CD4-positive, alpha-beta memory T cell (primary cell): ENCODE results near the gene TTLL6. TPM values are rescaled to one million over a fixed set of nuclear protein-coding genes. Genes with fewer than 3 reads are reported as not detected.

ENCODE experiments used
- CTCF ChIA-PET: fragments of 350-600 bp; sonication (Branson Sonifier 250); formaldehyde crosslinking; loops from one replicate; lab custom pipeline; 2021; ENCODE audit warnings: inconsistent platforms; ENCODE audit not compliant: partially characterized antibody; lab: Charles Lee
- POLR2A ChIA-PET: fragments of 350-600 bp; sonication (Branson Sonifier 250); formaldehyde crosslinking; loops from one replicate; lab custom pipeline; 2021; ENCODE audit not compliant: partially characterized antibody; lab: Charles Lee
- DNase-seq, 5 donors: peaks; one replicate each; pipeline versions ENCODE4 v3.0.0 to v3.0.0-alpha.2; 2020 to 2022; ENCODE audit warnings: mixed read lengths in 1 of 5
- H3K27ac ChIP-seq: one replicate; pipeline ENCODE4 v1.7.0; 2013; ENCODE audit warnings: low read depth, low read length
- H3K27me3 ChIP-seq: 2 replicates; pipeline ENCODE4 v1.7.0; 2013; ENCODE audit warnings: mild to moderate bottlenecking, low read length, moderate library complexity; ENCODE audit not compliant: insufficient read depth
- H3K36me3 ChIP-seq: 2 replicates; pipeline ENCODE4 v1.7.0; 2013; ENCODE audit warnings: mild to moderate bottlenecking, low read length, moderate library complexity; ENCODE audit not compliant: insufficient read depth
- H3K4me1 ChIP-seq: 2 replicates; pipeline ENCODE4 v1.7.0; 2013; ENCODE audit warnings: mild to moderate bottlenecking, low read length, moderate library complexity; ENCODE audit not compliant: insufficient read depth
- H3K4me3 ChIP-seq, 2 donors: one replicate each; pipeline ENCODE4 v1.7.0; 2013; ENCODE audit warnings: low read length in 2 of 2, mild to moderate bottlenecking in 1 of 2
- H3K9me3 ChIP-seq, 2 donors: one replicate each; pipeline ENCODE4 v1.7.0; 2013; ENCODE audit warnings: low read length in 2 of 2, control low read depth in 1 of 2; ENCODE audit not compliant: control insufficient read depth in 1 of 2
- H3K27ac Mint-ChIP-seq, 7 donors: one replicate each; pipeline ENCODE4 v1.8.0; 2020 to 2021; ENCODE audit warnings: mixed read lengths in 7 of 7, mild to moderate bottlenecking in 6 of 7, inconsistent platforms in 3 of 7, moderate library complexity in 3 of 7
- H3K27me3 Mint-ChIP-seq, 2 donors: one replicate each; pipeline ENCODE4 v1.8.0; 2020 to 2021; ENCODE audit warnings: mixed read lengths in 2 of 2
- H3K36me3 Mint-ChIP-seq, 2 donors: one replicate each; pipeline ENCODE4 v1.8.0; 2020 to 2021; ENCODE audit warnings: mixed read lengths in 2 of 2, inconsistent platforms in 1 of 2, mild to moderate bottlenecking in 1 of 2
- H3K4me1 Mint-ChIP-seq, 4 donors: one replicate each; pipeline ENCODE4 v1.8.0; 2020 to 2021; ENCODE audit warnings: mixed read lengths in 4 of 4, mild to moderate bottlenecking in 1 of 4
- H3K4me3 Mint-ChIP-seq, 8 donors: one replicate each; pipeline ENCODE4 v1.8.0; 2020 to 2021; ENCODE audit warnings: mixed read lengths in 8 of 8, mild to moderate bottlenecking in 7 of 8, moderate library complexity in 6 of 8, inconsistent platforms in 3 of 8
- H3K9me3 Mint-ChIP-seq, 8 donors: one replicate each; pipeline ENCODE4 v1.8.0; 2020 to 2021; ENCODE audit warnings: mixed read lengths in 8 of 8, mild to moderate bottlenecking in 5 of 8, inconsistent platforms in 3 of 8, moderate library complexity in 1 of 8
- intact Hi-C: fragments of 100-400 bp; cut with micrococcal nuclease; formaldehyde crosslinking; loops from one replicate; pipeline ENCODE4 v1.15.1; 2023
- polyA plus RNA-seq, 2 donors: library from polyadenylated mRNA; unstranded; fragments of 300-500 nt; fragmentation: Illumina TruSeq; gene quantifications; one replicate each; pipeline ENCODE4 v1.2.3, GENCODE V29; 2021
- total RNA-seq, 2 experiments: library from RNA; stranded (reverse); gene quantifications; one replicate each; pipeline ENCODE4 v1.2.3, GENCODE V29; 2021

Gene TTLL6
- total and polyA plus RNA-seq, 4 experiments from 2014 or later, result not detected

DNA sequence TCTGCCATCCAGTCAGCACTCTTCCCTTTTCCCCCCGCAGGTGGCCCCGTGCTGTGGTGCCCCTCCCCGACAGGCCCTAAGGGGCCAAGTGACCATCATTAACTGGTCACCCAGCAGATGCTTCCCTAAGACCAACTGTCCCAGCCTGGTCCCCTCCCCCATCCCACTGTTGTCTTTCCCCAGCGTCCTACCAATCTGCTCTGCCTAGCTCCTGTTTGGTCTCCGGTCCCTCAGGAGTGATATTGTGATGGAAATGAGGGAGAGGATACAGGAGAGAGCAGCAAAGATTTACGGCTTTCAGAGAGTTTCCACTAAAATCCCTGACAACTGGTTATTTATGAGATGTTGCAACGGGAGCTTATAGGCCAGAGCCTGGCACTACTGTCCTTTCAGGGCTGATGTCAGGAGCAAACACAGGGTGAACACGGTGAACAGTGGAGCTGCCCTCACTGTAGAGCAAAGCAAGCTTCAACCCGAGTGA lies 1.4 kb upstream of the TTLL6 start:
- Histone ChIP-seq H3K9me3 (no peaks in the 10 kb centered on the region), H3K36me3 (no peaks in the 10 kb centered on the region), H3K27me3 (peaks cover 4% of the 10 kb centered on the region), H3K4me3 (no peak overlapping the region), H3K4me1 (peaks cover 20% of the 10 kb centered on the region), H3K27ac (no peak overlapping the region)
- Mint-ChIP-seq H3K27ac (peak overlapping the region in 1 of 7 donors; percentile 30), H3K4me1 (peaks cover 8 to 24% (median 18%) of the 10 kb centered on the region in 4 donors), H3K9me3 (no peaks in the 10 kb centered on the region), H3K4me3 (peak overlapping the region in 5 of 8 donors; percentile 29 to 57 (median 53)), H3K27me3 (peaks cover 12 to 22% of the 10 kb centered on the region in 2 donors), H3K36me3 (no peaks in the 10 kb centered on the region)
- ChIA-PET CTCF (interaction anchor here (1.0 to 18.7 kb wide), 2 partner anchors 60 to 139 kb away, joined by 3 to 463 read pairs; no protein-coding TSS in a partner anchor), POLR2A (no interaction called here)
- no peak for DNase-seq
- intact Hi-C loops, result no loop called here

DNA sequence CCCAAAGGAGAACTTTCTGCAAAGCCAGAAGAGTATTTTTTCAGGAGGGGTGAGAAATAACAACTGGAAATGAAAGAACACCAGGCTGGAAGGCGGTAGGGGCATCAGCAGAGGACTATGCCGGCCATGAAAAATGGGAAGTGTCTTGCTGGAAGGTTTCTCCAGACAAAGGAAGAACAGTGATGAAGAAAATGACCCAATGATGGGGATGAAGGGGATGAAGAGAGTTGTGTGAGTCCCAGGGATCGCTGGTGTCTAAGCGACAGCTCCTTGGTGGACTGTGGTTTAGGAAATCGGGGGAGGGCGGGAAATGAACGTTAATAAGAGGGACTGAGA lies 623 bp downstream of the TTLL6 start:
- H3K4me3 Mint-ChIP-seq, result peak overlapping the region; percentile 75 to 96 (median 88)
- H3K36me3 ChIP-seq, result no peaks in the 10 kb centered on the region
- H3K36me3 Mint-ChIP-seq, result no peaks in the 10 kb centered on the region
- ChIA-PET CTCF (interaction anchor here (0.7 to 18.7 kb wide), 11 partner anchors 13 to 1097 kb away, joined by 3 to 463 read pairs (median 5); no protein-coding TSS in a partner anchor), POLR2A (interaction anchor here (1.2 to 1.9 kb wide), 2 partner anchors 20 to 63 kb away, joined by 3 to 8 read pairs; no protein-coding TSS in a partner anchor)
- H3K9me3 Mint-ChIP-seq, result no peaks in the 10 kb centered on the region
- intact Hi-C loops, result loop anchor here (2.0 kb wide), 1 partner anchor 14 kb away; the partner anchor contains the start of gene CALCOCO2
- no peak for DNase-seq
- H3K27me3 Mint-ChIP-seq, result peaks cover 14 to 20% of the 10 kb centered on the region in 2 donors
- no peaks in the 10 kb centered on the region for H3K9me3 ChIP-seq
- peaks cover 8 to 24% (median 18%) of the 10 kb centered on the region in 4 donors for H3K4me1 Mint-ChIP-seq
- H3K27ac ChIP-seq, result no peak overlapping the region
- H3K4me1 ChIP-seq, result peaks cover 20% of the 10 kb centered on the region
- peak overlapping the region in 1 of 2 donors; percentile 26 for H3K4me3 ChIP-seq
- H3K27me3 ChIP-seq, result peaks cover 4% of the 10 kb centered on the region
- peak overlapping the region in 4 of 7 donors; percentile 9 to 69 (median 40) for H3K27ac Mint-ChIP-seq

DNA sequence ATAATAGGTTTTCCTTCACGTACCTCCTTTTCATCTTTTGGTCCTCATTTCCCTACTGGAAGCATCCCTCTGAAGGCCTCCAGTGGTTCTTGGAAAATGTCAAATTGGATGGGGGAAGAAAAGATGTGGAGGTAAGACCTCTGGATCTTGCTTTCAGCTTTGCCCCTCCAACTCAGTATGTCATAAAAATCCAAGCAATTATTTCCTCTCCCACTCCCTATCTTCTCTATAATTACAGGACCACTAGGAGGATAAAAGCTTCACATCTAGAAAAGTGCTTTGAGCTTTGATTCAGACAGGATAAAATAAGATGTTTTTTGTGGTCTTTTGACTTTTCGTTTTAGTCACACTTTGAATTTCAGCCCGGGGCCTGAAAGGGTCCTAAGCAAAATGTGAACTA lies 1.7 kb downstream of the TTLL6 start:
- Histone ChIP-seq H3K4me1 (peaks cover 20% of the 10 kb centered on the region), H3K9me3 (no peaks in the 10 kb centered on the region), H3K27ac (no peak overlapping the region), H3K4me3 (no peak overlapping the region), H3K27me3 (peaks cover 4% of the 10 kb centered on the region), H3K36me3 (no peaks in the 10 kb centered on the region)
- peak overlapping the region in 3 of 8 donors; percentile 11 to 66 (median 31) for H3K4me3 Mint-ChIP-seq
- peaks cover 13 to 23% of the 10 kb centered on the region in 2 donors for H3K27me3 Mint-ChIP-seq
- no peaks in the 10 kb centered on the region for H3K9me3 Mint-ChIP-seq
- peak overlapping the region in 1 of 7 donors; percentile 6 for H3K27ac Mint-ChIP-seq
- H3K36me3 Mint-ChIP-seq, result no peaks in the 10 kb centered on the region
- H3K4me1 Mint-ChIP-seq, result peaks cover 8 to 24% (median 18%) of the 10 kb centered on the region in 4 donors
- ChIA-PET POLR2A (interaction anchor here (1.0 to 1.9 kb wide), 3 partner anchors 21 to 64 kb away, joined by 3 to 8 read pairs (median 4); no protein-coding TSS in a partner anchor), CTCF (interaction anchor here (0.5 to 18.7 kb wide), 16 partner anchors 12 to 1348 kb away, joined by 3 to 463 read pairs (median 4); no protein-coding TSS in a partner anchor)
- intact Hi-C loops, result loop anchor here (2.0 kb wide), 2 partner anchors 21 to 217 kb away; no protein-coding TSS in a partner anchor
- no peak for DNase-seq

DNA sequence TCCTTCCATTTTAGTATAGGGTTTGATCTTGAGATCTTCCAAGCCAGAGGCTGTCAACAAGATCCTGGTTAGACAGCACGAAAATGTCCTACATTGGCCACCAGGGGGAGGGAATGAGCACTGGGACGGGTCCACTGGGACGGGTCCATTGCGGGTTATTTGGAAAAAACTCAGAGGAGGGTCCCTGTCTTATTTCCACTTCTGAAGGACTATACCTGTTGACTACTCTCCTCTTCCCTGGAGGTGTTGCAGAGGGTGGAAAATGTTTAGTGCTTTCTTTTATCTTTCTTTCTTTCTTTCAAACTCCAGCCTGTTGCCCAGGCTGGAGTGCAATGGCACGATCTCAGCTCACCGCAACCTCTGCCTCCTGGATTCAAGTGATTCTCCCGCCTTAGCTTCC lies 2.5 kb downstream of the TTLL6 start:
- H3K4me3 ChIP-seq, result no peak overlapping the region
- H3K27me3 Mint-ChIP-seq, result peaks cover 15 to 26% of the 10 kb centered on the region in 2 donors
- H3K36me3 ChIP-seq, result no peaks in the 10 kb centered on the region
- H3K4me3 Mint-ChIP-seq, result peak overlapping the region in 1 of 8 donors; percentile 55
- CTCF ChIA-PET, result interaction anchor here (0.9 to 18.7 kb wide), 11 partner anchors 11 to 136 kb away, joined by 3 to 463 read pairs (median 5); no protein-coding TSS in a partner anchor
- intact Hi-C loops, result loop anchor here (1.0 to 2.0 kb wide), 3 partner anchors 22 to 218 kb away; no protein-coding TSS in a partner anchor
- peaks cover 20% of the 10 kb centered on the region for H3K4me1 ChIP-seq
- no peaks in the 10 kb centered on the region for H3K36me3 Mint-ChIP-seq
- peaks cover 8 to 24% (median 18%) of the 10 kb centered on the region in 4 donors for H3K4me1 Mint-ChIP-seq
- H3K9me3 ChIP-seq, result no peaks in the 10 kb centered on the region
- H3K27ac Mint-ChIP-seq, result peak overlapping the region in 1 of 7 donors; percentile 6
- H3K27ac ChIP-seq, result no peak overlapping the region
- H3K27me3 ChIP-seq, result peaks cover 4% of the 10 kb centered on the region
- H3K9me3 Mint-ChIP-seq, result no peaks in the 10 kb centered on the region
- peak; percentile 60 to 67 (median 63) for DNase-seq
- POLR2A ChIA-PET, result no interaction called here

DNA sequence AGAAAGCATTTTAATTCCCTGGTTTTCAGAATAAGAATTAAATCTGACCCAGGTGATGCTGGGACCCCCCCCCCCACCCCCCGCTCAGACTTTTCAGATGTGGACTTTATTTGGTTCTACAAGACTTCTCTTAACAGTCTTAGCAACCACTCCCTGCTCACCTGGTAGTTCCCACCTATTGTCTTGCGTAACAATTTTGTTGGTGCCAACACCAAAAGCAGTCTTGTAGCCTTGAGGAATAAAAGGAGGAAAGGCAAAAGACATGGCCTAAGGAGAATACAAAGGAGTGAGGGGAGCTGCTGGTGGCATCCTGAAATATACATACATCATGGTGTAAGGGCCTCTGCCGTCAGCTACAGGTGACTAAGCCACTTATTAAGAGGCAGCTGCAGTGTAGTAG lies 5.0 kb downstream of the TTLL6 start:
- POLR2A ChIA-PET, result interaction anchor here (1.1 kb wide), 1 partner anchor 67 kb away, joined by 4 read pairs; no protein-coding TSS in a partner anchor
- no peak overlapping the region for H3K4me3 Mint-ChIP-seq
- no peaks in the 10 kb centered on the region for H3K9me3 Mint-ChIP-seq

DNA sequence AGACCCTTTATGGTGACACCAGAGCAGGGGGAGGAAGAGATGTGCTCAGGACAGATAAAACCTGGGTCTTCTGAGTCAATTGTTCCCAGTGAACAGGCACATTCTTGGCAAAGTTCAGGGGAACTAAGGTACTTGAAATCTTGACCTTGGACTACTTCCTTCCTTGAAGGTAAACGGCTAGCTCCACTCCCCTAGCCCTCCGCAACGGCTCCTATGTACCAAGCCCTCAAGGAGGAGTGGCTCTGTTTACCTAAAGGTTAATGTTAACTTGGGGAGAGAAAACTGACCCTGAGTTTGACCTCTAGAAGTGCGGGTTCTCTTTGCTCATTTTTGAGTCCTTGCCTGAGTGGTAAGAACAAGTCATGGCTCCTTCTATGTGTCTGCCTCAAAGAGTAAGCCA lies 7.8 kb downstream of the TTLL6 start:
- Mint-ChIP-seq H3K27me3 (peaks cover 7 to 8% of the 10 kb centered on the region in 2 donors), H3K36me3 (no peaks in the 10 kb centered on the region), H3K9me3 (no peaks in the 10 kb centered on the region), H3K4me1 (no peaks in the 10 kb centered on the region), H3K4me3 (no peak overlapping the region), H3K27ac (no peak overlapping the region)
- DNase-seq, result no peak
- Histone ChIP-seq H3K9me3 (no peaks in the 10 kb centered on the region), H3K4me3 (no peak overlapping the region), H3K36me3 (no peaks in the 10 kb centered on the region), H3K27ac (no peak overlapping the region), H3K27me3 (no peaks in the 10 kb centered on the region), H3K4me1 (no peaks in the 10 kb centered on the region)
- intact Hi-C loops, result no loop called here
- CTCF ChIA-PET, result interaction anchor here (1.2 to 18.7 kb wide), 2 partner anchors 25 to 69 kb away, joined by 3 to 463 read pairs; no protein-coding TSS in a partner anchor
- POLR2A ChIA-PET, result no interaction called here

More for the DNA sequence above, 5.0 kb downstream of the TTLL6 start:
- H3K27me3 Mint-ChIP-seq, result peaks cover 15 to 21% of the 10 kb centered on the region in 2 donors
- no peak for DNase-seq
- peaks cover 4 to 17% (median 12%) of the 10 kb centered on the region in 4 donors for H3K4me1 Mint-ChIP-seq
- H3K36me3 Mint-ChIP-seq, result no peaks in the 10 kb centered on the region
- Histone ChIP-seq H3K36me3 (no peaks in the 10 kb centered on the region), H3K9me3 (no peaks in the 10 kb centered on the region), H3K27me3 (no peaks in the 10 kb centered on the region), H3K4me3 (no peak overlapping the region), H3K27ac (no peak overlapping the region), H3K4me1 (peaks cover 11% of the 10 kb centered on the region)
- intact Hi-C loops, result no loop called here
- H3K27ac Mint-ChIP-seq, result no peak overlapping the region
- CTCF ChIA-PET, result interaction anchor here (1.0 to 18.7 kb wide), 9 partner anchors 8 to 221 kb away, joined by 3 to 463 read pairs (median 4); no protein-coding TSS in a partner anchor

DNA sequence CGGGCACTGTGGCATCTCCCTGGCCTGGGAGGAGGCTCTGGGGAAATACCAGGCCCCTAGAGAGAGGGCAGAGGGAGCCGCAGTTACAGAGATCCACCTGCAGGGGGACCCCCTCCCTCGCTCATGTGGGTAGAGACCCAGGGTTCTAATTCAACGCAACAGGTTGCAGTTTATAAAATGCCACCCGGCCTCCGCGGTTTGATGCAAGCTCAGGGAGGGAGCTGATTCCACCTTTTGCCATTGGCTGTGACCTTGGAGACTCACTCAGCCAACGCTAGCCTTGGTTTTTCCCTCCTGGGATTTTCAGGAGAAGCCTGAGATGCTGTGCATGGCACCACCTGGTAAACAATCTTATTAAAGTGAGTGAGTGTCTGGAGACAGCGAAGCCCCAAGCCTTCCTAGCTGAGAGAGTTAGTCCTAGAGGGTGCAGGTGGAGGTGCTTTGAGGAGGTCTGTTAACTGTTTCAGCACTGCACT lies 12.1 kb downstream of the TTLL6 start:
- CTCF ChIA-PET, result interaction anchor here (0.6 to 9.3 kb wide), 15 partner anchors 9 to 127 kb away, joined by 3 to 220 read pairs (median 6); no protein-coding TSS in a partner anchor
- Mint-ChIP-seq H3K36me3 (no peaks in the 10 kb centered on the region), H3K27ac (no peak overlapping the region), H3K9me3 (no peaks in the 10 kb centered on the region), H3K27me3 (peaks cover 0 to 10% of the 10 kb centered on the region in 2 donors), H3K4me1 (no peaks in the 10 kb centered on the region), H3K4me3 (no peak overlapping the region)
- H3K27me3 ChIP-seq, result no peaks in the 10 kb centered on the region
- H3K4me3 ChIP-seq, result no peak overlapping the region
- intact Hi-C loops, result loop anchor here (1.0 to 2.0 kb wide), 4 partner anchors 74 to 227 kb away; no protein-coding TSS in a partner anchor
- H3K36me3 ChIP-seq, result no peaks in the 10 kb centered on the region
- H3K9me3 ChIP-seq, result no peaks in the 10 kb centered on the region
- POLR2A ChIA-PET, result interaction anchor here (2.7 kb wide), 1 partner anchor 74 kb away, joined by 9 read pairs; no protein-coding TSS in a partner anchor
- no peaks in the 10 kb centered on the region for H3K4me1 ChIP-seq
- no peak overlapping the region for H3K27ac ChIP-seq
- DNase-seq, result peak; percentile 49 to 64 (median 55)
